ENCODE measurements around the gene GFRA1. TPM values are rescaled to one million over a fixed set of nuclear protein-coding genes. Genes with fewer than 3 reads are reported as not detected.

The GFRA1 gene
- total RNA-seq, 2 experiments from 2014 or later = not detected

DNA sequence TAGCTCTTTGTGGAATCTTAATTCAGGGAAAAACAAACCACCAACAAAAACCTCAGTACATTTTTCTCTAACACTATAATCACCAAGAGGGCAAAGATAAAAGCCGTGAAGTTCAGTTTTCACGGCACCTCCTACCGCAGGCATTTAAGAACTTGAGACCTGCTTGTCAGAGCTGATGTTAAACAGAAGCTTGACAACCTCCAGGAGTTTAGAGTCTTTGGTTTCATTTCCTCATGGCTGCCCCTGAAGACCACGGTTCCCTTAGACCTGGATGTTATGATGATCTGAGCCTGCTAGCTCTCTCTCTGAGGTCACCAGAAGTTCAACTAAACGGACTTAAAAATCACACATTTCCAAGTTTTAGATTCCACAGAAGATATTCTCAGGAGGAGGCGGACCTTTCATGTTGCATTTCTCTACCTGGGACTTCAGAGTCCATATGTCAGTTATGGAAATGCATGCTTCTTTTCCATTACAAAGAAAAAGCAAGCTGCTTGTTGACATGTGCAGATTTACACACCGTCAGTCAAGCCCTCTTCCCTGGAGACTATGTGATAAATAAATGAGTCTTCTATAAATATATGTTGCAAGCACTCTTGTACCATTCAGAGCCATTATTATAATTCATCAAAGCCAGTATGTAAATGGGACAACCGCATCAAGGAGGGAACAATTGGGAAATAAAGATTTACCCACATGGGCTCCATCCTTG is 258.0 kb downstream of the GFRA1 start:
- peaks cover 8% of the 10 kb centered on the region for H3K9me3 Mint-ChIP-seq
- H3K27me3 Mint-ChIP-seq = no peaks in the 10 kb centered on the region
- intact Hi-C loops (cut with micrococcal nuclease) = no loop called here
- no peak overlapping the region for H3K27ac Mint-ChIP-seq
- CTCF ChIA-PET = no interaction called here
- TF ChIP-seq, protein P1, sequence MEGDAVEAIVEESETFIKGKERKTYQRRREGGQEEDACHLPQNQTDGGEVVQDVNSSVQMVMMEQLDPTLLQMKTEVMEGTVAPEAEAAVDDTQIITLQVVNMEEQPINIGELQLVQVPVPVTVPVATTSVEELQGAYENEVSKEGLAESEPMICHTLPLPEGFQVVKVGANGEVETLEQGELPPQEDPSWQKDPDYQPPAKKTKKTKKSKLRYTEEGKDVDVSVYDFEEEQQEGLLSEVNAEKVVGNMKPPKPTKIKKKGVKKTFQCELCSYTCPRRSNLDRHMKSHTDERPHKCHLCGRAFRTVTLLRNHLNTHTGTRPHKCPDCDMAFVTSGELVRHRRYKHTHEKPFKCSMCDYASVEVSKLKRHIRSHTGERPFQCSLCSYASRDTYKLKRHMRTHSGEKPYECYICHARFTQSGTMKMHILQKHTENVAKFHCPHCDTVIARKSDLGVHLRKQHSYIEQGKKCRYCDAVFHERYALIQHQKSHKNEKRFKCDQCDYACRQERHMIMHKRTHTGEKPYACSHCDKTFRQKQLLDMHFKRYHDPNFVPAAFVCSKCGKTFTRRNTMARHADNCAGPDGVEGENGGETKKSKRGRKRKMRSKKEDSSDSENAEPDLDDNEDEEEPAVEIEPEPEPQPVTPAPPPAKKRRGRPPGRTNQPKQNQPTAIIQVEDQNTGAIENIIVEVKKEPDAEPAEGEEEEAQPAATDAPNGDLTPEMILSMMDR (IDR thresholded peaks at IDR 0.05) = no peak
- DNase-seq (no peak), ATAC-seq (no peak)
- POLR2A ChIA-PET = no interaction called here
- H3K36me3 Mint-ChIP-seq (ENCODE audit: low read depth) = no peaks in the 10 kb centered on the region
- H3K4me1 Mint-ChIP-seq (ENCODE audit: low read depth) = no peaks in the 10 kb centered on the region
- no peak overlapping the region for H3K4me3 Mint-ChIP-seq

DNA sequence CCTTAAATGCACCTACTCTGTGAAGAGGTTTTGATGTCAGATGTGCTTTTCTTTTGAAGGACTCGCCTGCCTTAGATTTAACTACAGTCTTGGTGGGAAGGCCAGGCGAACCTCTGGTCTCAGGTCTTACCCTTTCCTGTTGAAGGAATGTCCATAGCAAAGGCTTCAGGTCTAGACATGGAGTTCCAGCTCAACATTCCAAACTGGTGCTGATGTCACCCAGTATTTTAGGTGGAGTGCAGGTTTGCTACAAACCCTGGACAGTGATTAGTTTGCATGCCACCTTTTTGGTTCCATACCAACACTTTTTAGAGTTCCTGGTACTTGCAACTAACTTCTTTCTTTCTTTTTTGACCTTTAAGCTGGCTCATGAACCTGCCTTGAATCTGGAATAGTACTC is 258.7 kb downstream of the GFRA1 start:
- Mint-ChIP-seq H3K36me3 (ENCODE audit: low read depth) (no peaks in the 10 kb centered on the region), H3K27ac (no peak overlapping the region), H3K27me3 (no peaks in the 10 kb centered on the region), H3K9me3 (peaks cover 8% of the 10 kb centered on the region), H3K4me3 (no peak overlapping the region), H3K4me1 (ENCODE audit: low read depth) (no peaks in the 10 kb centered on the region)
- ChIA-PET CTCF (no interaction called here), POLR2A (no interaction called here)
- intact Hi-C loops (cut with micrococcal nuclease) = no loop called here
- DNase-seq (no peak), ATAC-seq (no peak)
- TF ChIP-seq, protein P1 (IDR thresholded peaks at IDR 0.05) = no peak

GRCh38 chr10:116011929-116012328 is 261.1 kb downstream of the GFRA1 start:
- H3K4me1 Mint-ChIP-seq (ENCODE audit: low read depth) = no peaks in the 10 kb centered on the region
- intact Hi-C loops (cut with micrococcal nuclease) = no loop called here
- ATAC-seq (no peak), DNase-seq (no peak)
- TF ChIP-seq, protein P1 (IDR thresholded peaks at IDR 0.05) = no peak
- H3K27ac Mint-ChIP-seq = no peak overlapping the region
- H3K36me3 Mint-ChIP-seq (ENCODE audit: low read depth) = no peaks in the 10 kb centered on the region
- no peaks in the 10 kb centered on the region for H3K27me3 Mint-ChIP-seq
- ChIA-PET POLR2A (no interaction called here), CTCF (no interaction called here)
- H3K4me3 Mint-ChIP-seq = no peak overlapping the region
- peaks cover 8% of the 10 kb centered on the region for H3K9me3 Mint-ChIP-seq

GRCh38 chr10:116007256-116007891 is 265.6 kb downstream of the GFRA1 start:
- Mint-ChIP-seq H3K27me3 (no peaks in the 10 kb centered on the region), H3K4me1 (ENCODE audit: low read depth) (no peaks in the 10 kb centered on the region), H3K9me3 (peaks cover 1% of the 10 kb centered on the region), H3K36me3 (ENCODE audit: low read depth) (no peaks in the 10 kb centered on the region), H3K4me3 (no peak overlapping the region), H3K27ac (no peak overlapping the region)
- DNase-seq (no peak), ATAC-seq (no peak)
- TF ChIP-seq, protein P1 (IDR thresholded peaks at IDR 0.05) = no peak
- POLR2A ChIA-PET = no interaction called here
- CTCF ChIA-PET = no interaction called here
- intact Hi-C loops (cut with micrococcal nuclease) = no loop called here

Other genes with a start within 250 kb of the GFRA1 start
- not detected for gene CCDC172, start 51.2 kb upstream of the GFRA1 start, total RNA-seq
- not detected for gene PNLIPRP3, start 154.6 kb upstream of the GFRA1 start, total RNA-seq